HG03095 (cell line): ENCODE data around the gene ENOX1.
"Not testable (repeated sequence)": the region's sequence is repeated elsewhere in the genome, so short reads cannot be mapped to it uniquely, and the experiment has no call there.

ENCODE experiments used
- ATAC-seq: cut with Tn5 transposase; IDR thresholded peaks from one replicate; pipeline ENCODE4 v1.9.1; 2021; ENCODE audit warnings: moderate library complexity; ENCODE audit not compliant: unreplicated experiment

Gene ENOX1

DNA sequence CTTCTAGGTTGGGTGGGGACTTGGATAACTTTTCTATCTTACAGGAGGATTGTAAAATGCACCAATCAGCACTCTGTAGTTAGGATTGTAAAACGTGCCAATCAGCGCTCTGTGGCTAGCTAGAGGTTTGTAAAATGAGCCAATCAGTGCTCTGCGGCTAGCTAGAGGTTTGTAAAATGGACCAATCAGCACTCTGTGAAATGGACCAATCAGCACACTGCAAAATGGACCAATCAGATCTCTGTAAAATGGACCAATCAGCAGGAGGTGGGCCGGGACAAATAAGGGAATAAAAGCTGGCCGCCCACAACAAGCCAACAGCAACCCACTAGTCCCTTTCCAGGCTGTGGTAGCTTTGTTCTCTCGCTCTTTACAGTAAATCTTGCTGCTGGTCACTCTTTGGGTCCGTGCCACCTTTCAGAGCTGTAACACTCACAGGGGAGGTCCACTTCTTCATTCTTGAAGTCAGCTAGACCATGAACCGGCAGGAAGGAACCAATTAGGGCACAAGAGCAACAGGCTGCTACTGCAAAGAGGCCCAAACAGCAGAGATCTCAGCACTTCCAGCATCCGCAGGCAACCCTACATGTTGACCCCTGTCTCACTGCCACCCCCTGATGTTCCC lies 606.6 kb downstream of the ENOX1 start:
- no peak for ATAC-seq

DNA sequence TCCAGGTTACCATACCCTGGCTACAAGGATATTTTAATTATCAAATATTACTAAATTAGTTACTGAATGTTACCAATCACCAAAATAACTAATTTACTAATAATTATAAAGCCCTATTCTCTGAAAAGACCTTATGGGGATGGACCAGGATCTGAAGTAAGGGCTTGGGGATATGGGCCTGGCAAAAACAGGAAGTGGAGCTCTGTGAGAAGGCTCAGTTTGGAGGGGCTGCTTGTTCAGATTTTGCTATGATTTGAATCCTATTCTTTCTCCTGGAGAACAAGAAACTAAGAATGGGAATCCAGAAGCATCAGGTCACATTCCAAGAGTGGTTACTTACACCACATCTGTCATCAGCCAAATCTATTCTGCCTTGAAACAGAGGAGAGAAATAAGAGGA lies 615.3 kb downstream of the ENOX1 start:
- ATAC-seq = no peak

DNA sequence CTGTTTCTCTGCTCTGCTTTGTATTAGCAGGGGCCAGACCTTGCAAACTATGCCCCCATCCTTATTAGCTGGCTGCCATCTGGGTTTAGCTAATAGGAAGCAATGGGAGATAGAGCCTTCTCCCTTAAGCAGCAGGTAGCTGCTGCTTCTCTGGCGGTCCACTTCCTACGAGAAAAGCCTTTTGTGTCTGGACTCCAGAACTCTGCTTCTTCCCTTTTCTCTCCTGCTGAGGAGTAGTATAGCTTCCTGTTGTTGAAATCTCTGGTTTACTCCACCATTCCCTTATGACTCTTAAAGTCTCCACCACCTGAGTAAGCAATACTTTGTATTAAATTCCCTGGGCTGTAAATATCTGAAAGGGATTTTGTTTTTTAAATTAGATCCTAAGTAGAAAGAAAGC lies 616.3 kb downstream of the ENOX1 start:
- ATAC-seq = no peak

GRCh38 chr13:43168434-43168833 lies 618.3 kb downstream of the ENOX1 start:
- ATAC-seq = not testable (repeated sequence)

GRCh38 chr13:43167731-43168130 lies 619.0 kb downstream of the ENOX1 start:
- ATAC-seq = no peak

GRCh38 chr13:43166644-43167457 lies 619.9 kb downstream of the ENOX1 start:
- no peak for ATAC-seq
